Endothelial cell of umbilical vein (primary cell): ENCODE measurements around the gene CDKN3.

Source experiments
- FOS ChIP-seq: IDR thresholded peaks from 2 replicates; pipeline ENCODE4 v1.6.1; 2011; ENCODE audit warnings: mild to moderate bottlenecking, low read length, moderate library complexity, borderline replicate concordance; ENCODE audit not compliant: insufficient read depth
- GATA2 ChIP-seq: IDR thresholded peaks from 2 replicates; pipeline ENCODE4 v1.7.0; 2011; ENCODE audit warnings: low read depth, mild to moderate bottlenecking, moderate library complexity, mixed read lengths, low read length; ENCODE audit not compliant: insufficient read length, insufficient read depth
- MYC ChIP-seq: IDR thresholded peaks from one replicate; pipeline ENCODE4 v1.6.1; 2011; ENCODE audit warnings: mild to moderate bottlenecking, low read depth, low read length
- TF ChIP-seq, protein P1 (sequence below), 2 donors: IDR thresholded peaks; 1 replicate in 1 of 2; 2 replicates in 1 of 2; pipeline ENCODE4 v1.5.1; 2011; ENCODE audit warnings: low read length in 2 of 2, mild to moderate bottlenecking in 2 of 2, moderate library complexity in 2 of 2, control low read depth in 1 of 2, inconsistent platforms in 1 of 2, low read depth in 1 of 2; ENCODE audit not compliant: insufficient read depth in 1 of 2; ENCODE audit errors: extremely low read depth in 1 of 2

DNA sequence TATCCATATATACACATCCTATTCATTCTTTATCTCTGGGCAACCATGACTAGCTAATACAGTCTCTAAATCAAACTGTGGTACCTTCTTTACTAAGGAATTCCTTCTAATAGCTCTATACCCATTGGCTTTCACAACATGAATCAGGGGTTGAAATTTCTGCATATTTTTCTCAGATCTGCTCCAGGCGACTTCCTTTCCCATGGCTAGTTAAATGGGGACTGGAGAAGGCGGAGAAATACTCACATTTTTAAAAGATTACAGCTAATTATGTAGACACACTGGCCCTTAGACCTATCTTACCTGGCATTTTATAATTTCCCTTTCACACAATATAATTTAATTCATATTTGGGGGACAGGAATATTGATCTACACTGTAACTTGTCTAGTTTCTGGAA, 1.1 kb upstream of the CDKN3 start:
- TF ChIP-seq, protein P1, sequence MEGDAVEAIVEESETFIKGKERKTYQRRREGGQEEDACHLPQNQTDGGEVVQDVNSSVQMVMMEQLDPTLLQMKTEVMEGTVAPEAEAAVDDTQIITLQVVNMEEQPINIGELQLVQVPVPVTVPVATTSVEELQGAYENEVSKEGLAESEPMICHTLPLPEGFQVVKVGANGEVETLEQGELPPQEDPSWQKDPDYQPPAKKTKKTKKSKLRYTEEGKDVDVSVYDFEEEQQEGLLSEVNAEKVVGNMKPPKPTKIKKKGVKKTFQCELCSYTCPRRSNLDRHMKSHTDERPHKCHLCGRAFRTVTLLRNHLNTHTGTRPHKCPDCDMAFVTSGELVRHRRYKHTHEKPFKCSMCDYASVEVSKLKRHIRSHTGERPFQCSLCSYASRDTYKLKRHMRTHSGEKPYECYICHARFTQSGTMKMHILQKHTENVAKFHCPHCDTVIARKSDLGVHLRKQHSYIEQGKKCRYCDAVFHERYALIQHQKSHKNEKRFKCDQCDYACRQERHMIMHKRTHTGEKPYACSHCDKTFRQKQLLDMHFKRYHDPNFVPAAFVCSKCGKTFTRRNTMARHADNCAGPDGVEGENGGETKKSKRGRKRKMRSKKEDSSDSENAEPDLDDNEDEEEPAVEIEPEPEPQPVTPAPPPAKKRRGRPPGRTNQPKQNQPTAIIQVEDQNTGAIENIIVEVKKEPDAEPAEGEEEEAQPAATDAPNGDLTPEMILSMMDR (IDR thresholded peaks at IDR 0.05; ENCODE audit: extremely low read depth in 1 of 2, insufficient read depth in 1 of 2, low read depth in 1 of 2, low read length in 2 of 2), result no peak
- no peak for TF ChIP-seq FOS
- no peak for TF ChIP-seq GATA2
- TF ChIP-seq MYC, result no peak
